HepG2 (cell line): Measurements from ENCODE around the gene MYH10. TPM values are rescaled to one million over a fixed set of nuclear protein-coding genes. Genes with fewer than 3 reads are reported as not detected.

Source experiments
- ARID3A ChIP-seq: IDR thresholded peaks from 2 replicates; pipeline ENCODE4 v1.6.1; 2012; ENCODE audit warnings: low read depth, low read length, improper control_type of control experiment
- ARID5B ChIP-seq: IDR thresholded peaks from 2 replicates; pipeline ENCODE4 v1.4.0; 2020; ENCODE audit warnings: mild to moderate bottlenecking, missing genetic modification reagents
- ASH2L ChIP-seq: fragments of 300-600, 200-600 bp; sonication (generic); IDR thresholded peaks from 2 replicates; pipeline ENCODE4 v1.7.0; 2017; ENCODE audit warnings: low read depth, mild to moderate bottlenecking, moderate library complexity, mixed read lengths, low read length; ENCODE audit not compliant: insufficient read length
- BHLHE40 ChIP-seq: IDR thresholded peaks from 2 replicates; pipeline ENCODE4 v1.6.1; 2011; ENCODE audit warnings: low read length, improper control_type of control experiment
- FOXJ3 ChIP-seq: sonication (generic); formaldehyde crosslinking; IDR thresholded peaks from 2 replicates; pipeline ENCODE4 v1.4.0; 2020; ENCODE audit warnings: missing genetic modification reagents, mild to moderate bottlenecking, borderline replicate concordance
- HNF4A ChIP-seq: sonication (generic); formaldehyde crosslinking; IDR thresholded peaks from 2 replicates; pipeline ENCODE4 v1.4.0; 2020; ENCODE audit warnings: missing genetic modification reagents
- IRF2 ChIP-seq: IDR thresholded peaks from 2 replicates; pipeline ENCODE4 v1.6.1; 2018; ENCODE audit warnings: missing genetic modification reagents, missing compliant biosample characterization
- KDM1A ChIP-seq: IDR thresholded peaks from 2 replicates; pipeline ENCODE4 v1.6.1; 2016; ENCODE audit warnings: missing compliant biosample characterization
- MLXIP ChIP-seq: sonication (generic); formaldehyde crosslinking; IDR thresholded peaks from 2 replicates; pipeline ENCODE4 v1.9.0; 2021; ENCODE audit warnings: missing genetic modification reagents, borderline replicate concordance
- NCOA2 ChIP-seq: sonication (generic); formaldehyde crosslinking; IDR thresholded peaks from 2 replicates; pipeline ENCODE4 v1.8.0; 2022; ENCODE audit warnings: inconsistent platforms
- PAWR ChIP-seq: sonication (generic); formaldehyde crosslinking; IDR thresholded peaks from 2 replicates; pipeline ENCODE4 v1.4.0; 2020; ENCODE audit warnings: missing genetic modification reagents, mild to moderate bottlenecking, borderline replicate concordance
- PLRG1 ChIP-seq: fragments of 450-650 bp; conservative IDR thresholded peaks from 2 replicates; pipeline ENCODE4 v1.6.1; 2016
- SMC3 ChIP-seq: IDR thresholded peaks from 2 replicates; pipeline ENCODE4 v1.6.1; 2011; ENCODE audit warnings: low read length, improper control_type of control experiment
- ZBTB33 ChIP-seq: sonication (generic); formaldehyde crosslinking; IDR thresholded peaks from 2 replicates; pipeline ENCODE4 v1.4.0; 2020; ENCODE audit warnings: missing genetic modification reagents
- ZNF335 ChIP-seq: sonication (generic); formaldehyde crosslinking; IDR thresholded peaks from 2 replicates; pipeline ENCODE4 v1.4.0; 2020; ENCODE audit warnings: missing genetic modification reagents
- ZNF460 ChIP-seq: sonication (generic); formaldehyde crosslinking; IDR thresholded peaks from 2 replicates; pipeline ENCODE4 v1.5.1; 2020; ENCODE audit warnings: missing genetic modification reagents, mild to moderate bottlenecking, borderline replicate concordance
- ZNF567 ChIP-seq: sonication (generic); formaldehyde crosslinking; IDR thresholded peaks from 2 replicates; pipeline ENCODE4 v1.8.1; 2023; ENCODE audit warnings: mild to moderate bottlenecking, missing genetic modification reagents, borderline replicate concordance
- ZNF614 ChIP-seq: IDR thresholded peaks from 2 replicates; pipeline ENCODE4 v1.6.1; 2018; ENCODE audit warnings: missing biosample characterization, missing genetic modification reagents, inconsistent platforms, borderline replicate concordance
- ZNF788 ChIP-seq: sonication (generic); formaldehyde crosslinking; IDR thresholded peaks from 2 replicates; pipeline ENCODE4 v1.5.0; 2020; ENCODE audit warnings: mild to moderate bottlenecking, missing genetic modification reagents, borderline replicate concordance
- polyA plus RNA-seq, 8 experiments: library from polyadenylated mRNA; depleted of rRNA in 3 of 8; stranded (reverse) in 7 of 8; unstranded in 1 of 8; fragments of >200 nt; fragmentation: Illumina TruSeq in 4 of 8; extraction: Trizol in 4 of 8; gene quantifications; 2 replicates each; pipeline versions ENCODE4 v1.2.1 to v1.2.3, GENCODE V29; 2011 to 2016; ENCODE audit warnings: low read depth in 4 of 8, missing spikeins in 1 of 8, mixed read lengths in 1 of 8; ENCODE audit not compliant: insufficient read depth in 1 of 8
- total RNA-seq, 5 experiments: library from RNA; depleted of rRNA; stranded (reverse); fragments of >200 nt; fragmentation: Illumina TruSeq; extraction: Trizol; gene quantifications; 2 replicates each; pipeline ENCODE4 v1.2.3, GENCODE V29; 2016; ENCODE audit warnings: low read depth in 1 of 5

Gene MYH10
- total and polyA plus RNA-seq, 2 of the 13 experiments (the other 11 are each of a cell fraction or from before 2014, with no cell fraction given) = 43.4 to 68.6 TPM

GRCh38 chr17:8643855-8644506 is 13.5 kb upstream of the MYH10 start (continued):
- 0 out of 2 replicates have a peak, but pooled peaks have one; percentile 23 for TF ChIP-seq ARID3A
- no peak for TF ChIP-seq ZNF460
- 0 out of 2 replicates have a peak, but pooled peaks have one; percentile 38 for TF ChIP-seq ZNF614 (CRISPR knock-in tag)
- peak; percentile 28; the same call in 1 of the 2 replicates for TF ChIP-seq ZBTB33 (CRISPR knock-in tag)
- peak; percentile 51; the same call in 1 of the 2 replicates for TF ChIP-seq FOXJ3 (CRISPR knock-in tag)
- TF ChIP-seq KDM1A (CRISPR knock-in tag) = peak; percentile 89
- TF ChIP-seq SMC3 = peak; percentile 10; the same call in 1 of the 2 replicates
- TF ChIP-seq ZNF335 (CRISPR knock-in tag) = no peak
- no peak for TF ChIP-seq MLXIP (CRISPR knock-in tag)
- peak; percentile 87 for TF ChIP-seq ASH2L
- TF ChIP-seq PLRG1 = no peak
- 0 out of 2 replicates have a peak, but pooled peaks have one; percentile 7 for TF ChIP-seq BHLHE40
- 0 out of 2 replicates have a peak, but pooled peaks have one; percentile 42 for TF ChIP-seq IRF2
- TF ChIP-seq ZNF567 (CRISPR knock-in tag) = no peak
- TF ChIP-seq NCOA2 = 0 out of 2 replicates have a peak, but pooled peaks have one; percentile 8
- peak; percentile 49; the same call in 1 of the 2 replicates for TF ChIP-seq ZNF788 (CRISPR knock-in tag)
- peak; percentile 75 for TF ChIP-seq HNF4A (CRISPR knock-in tag)
- 0 out of 2 replicates have a peak, but pooled peaks have one; percentile 43 for TF ChIP-seq ARID5B (CRISPR knock-in tag)
- TF ChIP-seq PAWR (CRISPR knock-in tag) = no peak
